GM18498 (cell line): ENCODE results near the gene ATP6V0A1.
A peak's percentile ranks its signal among the peaks of the same experiment; 100 is the strongest.

Experiments used
- ATAC-seq: cut with Tn5 transposase; IDR thresholded peaks from one replicate; pipeline ENCODE4 v1.9.1; 2021; ENCODE audit warnings: mild to moderate bottlenecking, moderate library complexity; ENCODE audit not compliant: unreplicated experiment

The ATP6V0A1 gene

DNA sequence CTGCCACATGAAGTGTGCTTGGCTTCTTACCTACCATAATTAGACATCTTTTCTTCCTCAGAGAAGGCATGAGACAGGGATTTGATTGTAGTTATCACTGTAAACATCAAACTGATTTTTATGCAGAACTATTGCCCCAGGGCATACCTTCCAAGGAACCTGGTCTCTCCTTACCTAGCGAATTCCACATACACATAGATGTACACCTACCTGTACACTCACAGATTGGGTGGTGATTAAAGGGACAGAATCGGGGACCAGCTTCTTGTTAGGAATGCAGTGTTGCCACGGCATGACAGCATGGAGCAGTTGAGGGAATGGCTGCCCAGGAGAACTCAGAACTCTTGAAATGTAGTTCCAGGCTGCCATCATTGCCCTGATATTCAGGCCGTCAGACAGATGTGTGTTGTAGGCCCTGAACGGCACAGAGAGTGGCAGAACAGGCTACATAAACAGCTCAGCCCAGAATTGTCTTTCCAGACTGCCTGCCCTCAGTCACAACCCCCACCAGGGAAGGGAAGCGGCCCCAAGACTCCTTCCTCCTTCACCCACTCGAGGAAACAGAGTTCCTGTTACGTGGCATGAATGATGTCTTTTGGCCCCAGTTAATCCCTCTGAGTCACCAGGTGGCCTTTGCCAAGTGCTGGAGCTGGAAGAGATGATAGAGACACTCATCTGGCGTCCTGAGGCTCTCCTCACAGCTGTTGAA lies 59.5 kb downstream of the ATP6V0A1 start:
- no peak for ATAC-seq

DNA sequence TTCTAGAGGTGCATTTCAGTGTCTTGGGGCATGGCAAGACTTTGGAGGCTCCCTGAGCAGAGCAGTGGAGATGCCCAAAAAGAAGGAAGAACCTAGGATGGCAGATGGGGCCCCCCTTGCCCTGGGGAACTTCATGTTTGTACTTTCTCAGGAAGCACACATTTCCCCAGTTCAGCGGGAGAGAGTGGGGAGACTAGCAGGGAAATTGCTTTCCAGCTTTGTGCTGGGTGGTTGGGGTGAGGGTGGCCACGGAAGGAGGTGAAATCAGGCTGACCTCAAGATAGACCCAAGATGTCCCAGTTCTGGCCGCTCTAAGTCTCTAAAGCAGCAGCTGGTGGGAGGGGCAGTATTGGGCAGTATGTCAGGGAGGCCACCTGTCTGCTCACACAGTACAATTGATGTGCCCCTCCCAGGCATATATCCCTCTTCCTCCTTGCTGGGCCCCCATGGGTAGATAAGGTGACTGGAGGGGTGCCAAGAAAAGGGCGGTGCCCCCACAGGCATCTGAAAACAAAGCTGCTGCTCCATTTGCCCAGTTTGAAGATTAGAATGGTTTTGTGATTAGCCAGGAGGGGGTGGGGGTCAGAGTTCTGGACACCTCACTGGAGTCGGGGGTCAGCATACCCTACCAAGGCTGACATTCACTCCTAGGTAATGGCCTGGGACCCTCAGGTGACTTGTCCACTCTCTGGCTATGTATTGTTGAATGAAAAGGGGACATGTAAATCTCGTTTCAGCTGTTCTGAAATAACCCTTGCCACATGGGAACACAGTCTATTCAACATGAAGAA lies 60.3 kb downstream of the ATP6V0A1 start:
- ATAC-seq = no peak

GRCh38 chr17:42519546-42520491 lies 61.1 kb downstream of the ATP6V0A1 start:
- no peak for ATAC-seq

GRCh38 chr17:42520540-42520951 lies 61.9 kb downstream of the ATP6V0A1 start:
- no peak for ATAC-seq

DNA sequence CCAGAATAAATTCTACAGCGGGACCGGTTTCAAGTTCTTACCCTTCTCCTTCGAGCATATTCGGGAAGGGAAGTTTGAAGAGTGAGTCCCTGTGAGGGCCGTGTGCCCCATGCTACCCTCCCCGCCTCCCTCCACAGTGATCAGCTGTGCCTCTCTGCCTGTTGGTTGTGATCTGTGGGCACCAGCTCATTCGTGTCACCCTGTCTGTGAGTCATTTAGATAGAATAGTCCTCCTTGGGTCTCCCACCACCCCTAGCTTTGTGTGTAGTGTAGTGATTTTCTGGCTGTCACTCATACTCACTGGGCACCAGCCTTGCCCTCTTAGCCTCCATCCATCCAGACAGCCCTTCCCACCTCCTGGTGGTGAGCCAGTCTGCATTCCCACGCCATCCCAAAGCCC lies 62.4 kb downstream of the ATP6V0A1 start:
- ATAC-seq = no peak

DNA sequence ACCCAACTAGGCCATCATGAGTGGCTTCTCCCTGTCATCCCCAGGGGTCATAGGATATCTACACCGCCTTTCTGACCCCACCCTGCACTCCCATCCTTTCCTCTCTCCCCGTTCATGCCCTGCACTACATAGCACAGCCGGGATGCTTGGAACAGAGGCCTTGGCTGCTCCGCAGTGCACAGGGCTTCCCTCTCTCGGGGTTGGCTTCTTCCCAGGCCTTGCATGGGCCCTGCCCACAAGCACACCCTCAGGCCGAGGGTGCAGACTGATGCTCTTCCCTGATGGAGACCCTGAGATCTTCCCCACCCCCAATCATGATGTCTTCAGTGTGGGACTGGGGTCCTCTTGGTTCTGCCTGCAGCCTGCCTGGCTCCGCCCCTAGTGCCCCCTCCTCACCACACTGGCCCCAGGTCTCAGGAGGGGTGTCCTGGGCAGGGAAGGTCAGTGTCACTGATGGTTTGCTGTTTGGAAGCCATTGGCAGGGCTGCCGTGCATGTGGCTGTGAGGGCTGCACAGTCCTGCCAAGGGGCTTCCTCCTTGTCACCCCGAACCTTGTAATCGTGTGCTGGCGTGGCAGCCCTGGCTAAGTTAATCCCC lies 63.1 kb downstream of the ATP6V0A1 start:
- ATAC-seq = no peak

GRCh38 chr17:42522263-42522790 lies 63.6 kb downstream of the ATP6V0A1 start:
- ATAC-seq = no peak

DNA sequence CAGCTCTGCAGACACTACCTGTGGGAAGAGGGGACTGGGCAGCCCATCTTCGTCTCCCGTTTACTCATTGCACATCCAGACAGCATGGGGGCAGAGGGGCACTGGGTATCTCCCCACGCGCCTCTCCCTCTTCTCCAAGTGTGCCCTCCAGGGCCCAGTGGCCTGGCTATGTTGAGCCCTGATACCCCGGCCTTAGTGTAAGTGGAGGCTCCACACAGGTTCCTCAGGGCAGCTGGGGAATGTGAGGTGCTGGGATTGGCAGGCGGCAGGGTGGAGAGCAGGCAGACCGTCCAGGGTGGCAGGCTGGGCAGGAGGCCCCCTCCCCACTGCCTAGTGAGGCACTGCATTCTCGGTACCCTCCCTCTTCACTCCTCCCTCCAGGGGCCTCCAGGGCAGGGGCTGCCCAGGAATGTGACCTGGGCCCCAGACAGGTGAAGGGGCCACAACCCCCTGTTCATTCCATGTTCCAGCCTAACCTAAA lies 64.2 kb downstream of the ATP6V0A1 start:
- ATAC-seq = no peak

- no peak for ATAC-seq
Measured at GRCh38 chr17:42525221-42525620, 66.5 kb downstream of the ATP6V0A1 start.

GRCh38 chr17:42526031-42526444 lies 67.4 kb downstream of the ATP6V0A1 start:
- ATAC-seq = no peak

DNA sequence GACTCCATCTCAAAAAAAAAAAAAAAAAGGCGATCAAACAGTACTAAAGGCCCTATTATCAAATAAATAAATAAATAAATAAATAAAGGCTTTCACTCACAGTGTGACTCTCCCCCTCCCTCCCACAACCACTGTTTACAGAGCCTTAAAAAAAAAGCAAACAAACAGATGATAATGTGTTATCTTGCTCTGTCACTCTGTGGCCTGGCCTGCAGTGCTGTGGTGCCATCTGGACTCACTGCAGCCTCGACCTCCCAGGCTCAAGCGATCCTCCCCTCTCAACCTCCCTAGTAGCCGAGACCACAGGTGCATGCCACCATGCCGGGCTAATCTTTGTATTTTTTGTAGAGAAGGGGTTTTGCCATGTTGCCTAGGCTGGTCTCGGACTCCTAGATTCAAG lies 69.3 kb downstream of the ATP6V0A1 start:
- ATAC-seq = no peak

DNA sequence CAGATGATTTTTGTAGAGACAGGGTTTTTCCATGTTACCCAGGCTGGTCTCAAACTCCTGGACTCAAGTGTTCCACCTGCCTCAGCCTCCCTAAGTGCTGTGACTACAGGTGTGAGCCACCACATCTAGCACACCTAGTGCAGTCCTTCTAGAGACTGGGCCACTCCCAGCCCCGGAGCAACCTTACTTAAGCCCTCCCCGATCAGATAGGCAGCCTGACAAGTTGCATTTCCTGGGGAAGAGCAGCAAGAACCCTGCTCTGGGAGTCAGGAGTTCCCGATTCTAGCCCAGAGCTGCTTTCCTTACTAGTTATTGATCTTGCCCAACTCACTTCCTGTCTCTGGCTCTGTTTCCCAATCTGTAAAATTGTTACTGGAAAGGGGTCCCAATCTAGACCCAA lies 70.4 kb downstream of the ATP6V0A1 start:
- no peak for ATAC-seq

GRCh38 chr17:42530952-42531454 lies 72.3 kb downstream of the ATP6V0A1 start:
- ATAC-seq = no peak

DNA sequence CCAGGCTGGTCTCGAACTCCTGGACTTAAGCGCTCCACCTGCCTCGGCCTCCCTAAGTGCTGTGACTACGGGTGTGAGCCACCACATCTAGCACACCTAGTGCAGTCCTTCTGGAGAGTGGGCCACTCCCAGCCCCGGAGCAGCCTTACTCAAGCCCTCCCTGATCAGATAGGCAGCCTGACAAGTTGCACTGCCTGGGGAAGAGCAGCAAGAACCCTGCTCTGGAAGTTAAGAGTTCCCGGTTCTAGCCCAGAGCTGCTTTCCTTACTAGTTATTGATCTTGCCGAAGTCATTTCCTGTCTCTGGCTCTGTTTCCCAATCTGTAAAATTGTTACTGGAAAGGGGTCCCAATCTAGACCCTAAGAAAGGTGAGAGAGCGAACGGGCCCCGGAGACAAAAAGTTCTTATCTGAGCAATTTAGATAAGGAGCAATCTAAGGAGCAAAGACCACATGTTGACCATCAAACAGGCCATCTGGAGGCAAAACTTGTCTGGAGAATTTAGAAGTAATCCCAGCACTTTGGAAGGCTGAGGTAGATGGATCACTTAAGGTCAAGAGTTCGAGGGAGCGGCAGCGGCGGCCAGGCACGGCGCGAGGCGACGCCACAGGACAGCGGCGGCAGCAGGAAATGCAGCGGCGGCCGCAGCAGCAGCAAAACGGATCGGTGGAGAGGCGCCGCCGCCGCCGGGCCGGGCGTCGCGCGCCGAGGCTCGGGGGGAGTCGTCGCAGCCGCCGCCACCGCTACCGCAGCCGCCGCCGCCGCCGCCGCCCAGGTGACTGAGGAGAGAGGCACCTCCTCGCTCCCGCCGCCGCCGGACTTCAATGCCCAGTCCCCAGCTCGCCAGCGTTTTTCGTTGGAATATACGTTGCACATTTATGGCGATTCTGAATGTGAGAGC lies 73.0 kb downstream of the ATP6V0A1 start:
- ATAC-seq = no peak

DNA sequence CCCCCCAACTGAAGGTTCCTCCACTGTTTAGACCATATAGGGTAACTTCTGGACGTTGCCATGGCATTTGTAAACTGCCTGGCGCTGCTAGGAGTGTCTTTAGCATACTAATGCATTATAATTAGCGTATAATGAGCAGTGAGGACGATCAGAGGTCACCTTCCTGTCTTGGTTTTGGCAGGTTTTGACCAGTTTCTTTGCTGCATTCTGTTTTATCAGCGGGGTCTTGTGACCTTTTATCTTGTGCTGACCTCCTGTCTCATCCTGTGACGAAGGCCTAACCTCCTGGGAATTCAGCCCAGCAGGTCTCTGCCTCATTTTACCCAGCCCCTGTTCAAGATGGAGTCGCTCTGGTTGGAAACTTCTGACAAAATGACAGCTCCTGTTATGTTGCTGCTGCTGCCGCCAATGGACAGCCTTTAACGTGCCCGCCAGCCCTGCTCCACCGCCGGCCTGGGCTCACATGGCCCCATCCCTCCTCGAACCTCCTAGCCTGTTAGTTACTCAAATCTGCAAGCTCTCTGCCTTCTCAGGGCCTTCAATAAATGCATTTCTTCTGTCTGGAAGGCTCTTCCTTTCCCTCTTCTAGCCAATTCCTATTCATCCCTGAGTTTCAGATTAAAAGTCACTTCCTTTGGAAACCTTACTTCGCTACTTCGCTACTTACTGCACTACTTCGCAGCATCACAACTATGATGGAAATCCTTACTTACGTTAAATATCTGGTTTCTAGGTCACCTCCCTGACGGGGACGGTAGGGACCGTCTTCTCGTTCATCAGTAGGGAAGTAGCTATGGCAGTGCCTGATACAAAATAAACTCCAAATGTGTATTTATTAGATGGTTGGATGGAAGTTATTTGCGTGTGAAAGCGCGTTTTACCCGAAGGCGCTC lies 76.7 kb downstream of the ATP6V0A1 start:
- peak; percentile 14 for ATAC-seq

DNA sequence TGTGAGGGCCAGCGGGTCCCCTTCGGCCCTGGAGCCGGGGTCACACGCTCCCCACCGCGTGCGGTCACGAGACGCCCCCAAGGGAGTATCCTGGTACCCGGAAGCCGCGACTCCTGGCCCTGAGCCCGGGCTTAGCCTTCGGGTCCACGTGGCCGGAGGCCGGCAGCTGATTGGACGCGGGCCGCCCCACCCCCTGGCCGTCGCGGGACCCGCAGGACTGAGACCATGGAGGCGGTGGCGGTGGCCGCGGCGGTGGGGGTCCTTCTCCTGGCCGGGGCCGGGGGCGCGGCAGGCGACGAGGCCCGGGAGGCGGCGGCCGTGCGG lies 77.3 kb downstream of the ATP6V0A1 start, which contains the start of gene NAGLU:
Gene NAGLU, plus strand, starts transcription at position 194 of the 324 bp plus-strand sequence. Its CDS starts 32 bp downstream, at position 226.
- peak; percentile 90 for ATAC-seq

GRCh38 chr17:42536372-42537155 lies 77.9 kb downstream of the ATP6V0A1 start:
- ATAC-seq = peak; percentile 69
